ENCODE data around the gene PPARD.
"Not testable (repeated sequence)": the region's sequence is repeated elsewhere in the genome, so short reads cannot be mapped to it uniquely, and the experiment has no call there.

Gene PPARD

DNA sequence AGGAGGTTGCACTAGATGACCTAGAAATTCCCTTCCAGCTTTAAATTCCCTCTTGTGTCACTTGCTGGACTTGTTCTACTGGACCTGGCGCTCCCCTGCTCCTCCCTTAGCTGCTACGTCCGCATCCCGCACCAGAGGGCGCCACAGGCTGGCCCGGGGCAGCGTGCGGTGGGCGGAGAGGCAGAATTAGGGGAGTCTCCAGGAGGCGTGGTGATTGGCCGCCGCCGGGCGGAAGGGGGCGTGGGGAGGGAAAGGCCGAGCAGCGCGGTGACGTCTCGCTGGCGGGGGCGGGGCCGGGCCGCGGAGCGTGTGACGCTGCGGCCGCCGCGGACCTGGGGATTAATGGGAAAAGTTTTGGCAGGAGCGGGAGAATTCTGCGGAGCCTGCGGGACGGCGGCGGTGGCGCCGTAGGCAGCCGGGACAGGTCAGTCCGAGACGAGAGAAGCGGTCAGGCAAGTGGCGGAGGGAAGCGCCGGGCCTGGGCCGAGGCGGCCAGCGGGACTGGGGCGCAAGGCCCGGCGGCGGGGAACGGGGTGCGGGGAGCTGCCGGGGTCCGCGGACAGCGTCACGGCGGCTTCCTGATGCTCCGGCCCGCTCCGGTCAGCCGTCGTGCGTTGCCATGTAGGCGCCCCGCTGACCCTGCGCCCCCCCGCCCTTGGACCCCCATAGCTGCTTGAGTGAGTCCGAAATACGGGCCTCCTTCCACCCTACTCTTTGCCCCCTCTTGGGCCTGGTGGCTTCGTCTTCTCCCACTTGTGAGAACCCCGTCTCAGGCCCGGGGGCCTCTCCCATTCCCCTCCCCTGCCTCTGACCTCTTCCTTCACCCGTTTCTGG, at the start of gene PPARD:
TSS of gene PPARD (plus strand) at position 301 of the 834 bp plus-strand sequence. CDS start 68,530 bp downstream, outside the sequence.
- peak; percentile 91 for DNase-seq

DNA sequence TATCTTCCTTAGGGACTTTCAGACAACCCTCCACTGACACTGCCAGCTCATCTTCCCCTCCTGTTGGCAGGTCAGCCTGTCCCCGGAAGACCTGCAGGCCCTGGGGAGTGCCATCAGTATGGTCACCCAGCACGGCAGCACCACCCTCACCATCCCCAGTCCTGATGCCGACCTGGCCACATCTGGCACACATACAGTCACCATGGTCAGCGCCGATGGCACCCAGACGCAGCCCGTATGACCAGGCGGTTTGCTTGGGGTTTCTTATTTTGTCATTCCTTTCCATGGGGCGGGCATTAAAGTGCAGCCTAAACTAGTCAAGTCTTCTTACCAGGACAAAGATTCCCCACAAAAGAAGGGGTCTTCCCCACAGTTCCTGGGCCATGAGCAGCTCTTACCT, 48.7 kb upstream of the PPARD start:
- no peak for DNase-seq

DNA sequence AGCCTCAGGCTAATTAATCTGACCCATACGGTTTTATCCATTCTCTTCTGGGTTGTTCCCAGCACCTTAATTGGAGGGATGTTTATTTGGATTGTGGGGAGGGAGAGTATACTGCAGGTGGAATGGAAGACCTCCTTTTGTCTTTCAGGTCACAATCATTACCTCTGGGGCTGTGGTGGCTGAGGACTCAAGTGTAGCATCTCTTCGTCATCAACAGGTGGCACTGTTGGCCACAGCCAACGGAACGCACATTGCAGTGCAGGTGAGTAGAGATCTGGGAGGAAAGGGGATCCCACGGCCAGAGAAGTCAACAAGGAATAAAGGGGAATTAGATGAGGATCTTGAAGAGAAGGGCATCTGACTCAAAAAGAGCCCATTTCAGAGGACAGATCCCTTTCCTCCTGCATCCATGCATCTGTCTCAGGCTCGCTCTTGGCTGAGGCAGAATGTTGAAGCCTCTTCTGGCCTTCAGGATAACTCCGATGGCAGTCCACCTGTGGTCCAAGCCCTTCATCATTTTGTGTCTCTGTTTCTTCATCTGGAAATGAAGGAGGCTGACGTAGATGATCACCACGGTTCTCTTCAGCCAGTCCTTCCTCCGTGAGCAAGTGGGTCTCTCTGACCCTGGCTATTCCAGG, 47.9 kb upstream of the PPARD start:
- DNase-seq = peak; percentile 78

DNA sequence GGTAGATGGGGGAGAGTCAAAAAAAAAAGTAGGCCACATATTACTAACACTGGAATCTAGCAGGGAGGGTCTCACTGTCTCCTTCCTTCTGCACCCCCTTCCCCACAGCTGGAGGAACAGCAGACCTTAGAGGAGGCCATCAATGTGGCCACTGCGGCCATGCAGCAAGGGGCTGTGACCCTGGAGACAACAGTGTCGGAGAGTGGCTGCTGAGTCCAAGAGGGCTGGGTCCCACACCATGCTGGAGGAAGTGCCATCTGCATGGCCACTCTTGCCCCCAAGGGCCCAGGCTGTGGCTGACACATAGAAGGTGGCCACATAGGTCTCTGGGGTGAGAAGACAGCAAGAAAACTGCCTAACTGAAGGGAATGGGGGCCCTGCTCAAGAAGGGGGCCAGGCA, 47.3 kb upstream of the PPARD start:
- no peak for DNase-seq

DNA sequence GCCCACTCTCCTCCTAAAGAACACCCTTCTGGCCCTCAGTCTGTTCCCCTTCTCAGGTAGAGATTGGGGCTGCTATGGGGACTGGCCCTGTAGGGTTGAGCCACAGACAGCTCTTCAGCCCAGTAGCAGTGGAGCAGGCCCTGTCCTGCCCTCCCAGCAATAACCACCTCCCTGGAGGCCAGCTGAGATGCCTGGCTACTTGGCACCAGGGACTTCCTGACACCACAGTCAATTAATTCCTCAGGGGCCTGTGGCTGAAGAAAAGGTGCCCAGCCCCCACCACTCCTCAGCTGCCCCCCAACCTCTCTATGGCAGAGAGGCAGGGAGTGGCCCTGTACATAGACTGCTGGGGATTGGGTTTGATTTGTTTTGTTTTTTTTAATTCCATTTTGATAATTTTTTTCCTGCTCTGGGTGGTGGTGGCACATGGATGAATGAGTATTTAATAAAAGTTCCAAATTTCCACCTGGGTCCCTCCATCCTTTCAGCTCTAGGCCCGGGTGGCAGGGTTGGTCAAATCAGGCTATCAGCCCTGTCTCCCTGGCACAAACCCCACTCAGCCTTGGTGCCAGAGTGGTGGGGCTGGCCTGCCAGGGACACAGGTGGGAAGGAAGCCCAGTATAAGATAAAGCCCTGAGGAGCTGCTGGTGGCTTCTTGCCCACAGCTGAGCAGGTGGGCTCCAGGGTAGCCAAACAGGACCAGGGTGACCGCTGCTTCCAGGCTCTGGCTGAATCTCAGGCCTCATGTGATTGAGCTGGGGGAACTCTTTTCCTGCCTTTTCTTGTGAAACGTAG, 46.6 kb upstream of the PPARD start:
- no peak for DNase-seq

DNA sequence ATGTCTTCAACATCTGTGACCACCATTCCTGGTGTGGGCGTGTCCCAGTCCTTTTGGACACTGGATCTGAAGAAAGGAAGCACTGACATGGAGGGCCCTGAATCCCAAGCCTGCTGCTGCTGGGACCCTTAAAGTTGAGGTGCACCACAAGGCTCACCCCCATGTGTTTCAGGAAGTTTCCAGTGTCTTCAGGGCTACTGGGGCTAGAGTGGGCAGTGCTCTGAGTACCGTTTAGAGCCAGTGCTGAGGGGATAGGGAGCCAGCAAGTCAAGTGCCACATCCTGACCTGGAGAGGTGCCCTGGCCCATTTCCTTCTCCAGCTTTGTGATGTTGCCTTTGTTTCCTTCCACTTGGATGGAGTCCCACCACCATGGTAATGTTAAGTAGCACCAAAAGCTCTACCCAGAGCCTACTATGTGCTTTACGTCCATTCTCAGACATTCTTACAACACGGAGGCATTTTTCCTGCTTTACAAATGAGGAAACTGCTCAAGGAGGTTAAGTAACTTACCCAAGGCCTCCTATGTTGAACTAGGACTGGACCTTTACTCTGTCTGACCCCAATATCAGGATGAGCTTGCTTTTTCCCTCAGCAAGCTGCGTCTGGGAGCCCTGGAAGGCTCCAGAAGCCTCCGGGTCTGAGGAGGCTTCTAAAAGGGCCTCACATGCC, 45.3 kb upstream of the PPARD start:
- DNase-seq = no peak

DNA sequence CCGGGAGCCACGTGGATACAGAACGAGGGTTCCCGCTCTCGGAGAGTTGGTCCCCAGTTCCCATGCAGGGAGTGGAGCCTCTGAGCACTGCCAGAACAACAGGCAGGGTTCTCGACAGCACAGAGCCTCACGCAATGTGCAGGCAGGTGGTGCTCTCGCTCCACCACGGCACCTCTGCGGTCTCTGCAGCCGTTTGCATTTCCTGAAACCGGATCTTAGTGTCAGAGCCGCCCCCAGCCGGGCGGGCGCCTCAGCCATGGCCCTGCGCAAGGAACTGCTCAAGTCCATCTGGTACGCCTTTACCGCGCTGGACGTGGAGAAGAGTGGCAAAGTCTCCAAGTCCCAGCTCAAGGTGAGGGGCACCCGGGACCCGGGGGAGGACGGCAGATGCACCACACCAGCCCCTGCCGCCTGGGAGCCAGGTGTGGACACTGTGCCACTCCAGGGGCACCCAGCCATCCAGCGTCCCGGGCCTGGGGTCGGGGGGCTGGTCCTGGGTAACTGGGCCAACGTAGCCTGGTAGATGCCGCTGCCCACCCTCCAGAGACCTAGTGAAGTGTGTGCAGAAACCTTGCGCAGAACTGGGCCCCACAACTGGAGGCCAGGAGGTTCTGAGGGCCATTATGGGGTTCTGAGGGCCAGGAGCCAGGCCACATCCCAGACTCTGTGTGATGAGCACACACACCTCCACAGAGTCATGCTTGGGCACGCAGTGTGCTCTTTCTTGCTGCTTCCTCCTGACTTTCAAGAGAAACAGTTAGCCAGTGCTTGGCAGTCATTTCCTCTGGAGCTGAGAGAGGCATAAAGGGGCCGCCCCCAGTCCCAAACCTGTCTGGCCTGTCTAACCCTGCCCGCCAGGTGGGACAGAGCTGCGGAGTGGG, 44.5 kb upstream of the PPARD start, which contains the start of gene DEF6:
TSS of gene DEF6 (plus strand) at position 218 of the 881 bp plus-strand sequence. CDS start at position 257, 39 bp downstream.
- peak; percentile 76 for DNase-seq

DNA sequence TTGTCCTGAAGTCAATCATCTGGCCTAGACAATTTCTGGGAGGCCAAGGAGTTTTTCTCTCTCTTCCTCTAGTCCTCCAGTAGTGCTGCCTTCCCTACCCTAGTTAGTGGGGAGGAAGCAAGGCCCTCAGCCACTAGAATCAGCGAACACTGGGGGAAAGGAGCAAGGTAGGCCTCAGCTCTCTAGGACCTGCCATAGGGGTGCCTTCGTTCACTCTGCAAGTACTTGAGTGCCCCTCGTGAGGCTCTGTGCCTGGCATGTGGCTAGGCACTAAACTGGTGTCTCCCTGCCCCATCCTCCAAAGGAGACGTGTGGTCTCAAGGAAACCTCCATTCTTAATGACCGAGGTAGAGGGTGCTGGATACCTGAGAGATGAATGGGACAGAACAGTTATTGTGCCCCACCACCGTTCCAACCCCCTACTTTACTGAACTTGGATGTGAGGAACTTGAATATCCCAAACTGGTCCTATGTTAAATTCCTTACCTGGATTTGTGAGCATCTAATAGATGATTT, 43.7 kb upstream of the PPARD start:
- DNase-seq = no peak

DNA sequence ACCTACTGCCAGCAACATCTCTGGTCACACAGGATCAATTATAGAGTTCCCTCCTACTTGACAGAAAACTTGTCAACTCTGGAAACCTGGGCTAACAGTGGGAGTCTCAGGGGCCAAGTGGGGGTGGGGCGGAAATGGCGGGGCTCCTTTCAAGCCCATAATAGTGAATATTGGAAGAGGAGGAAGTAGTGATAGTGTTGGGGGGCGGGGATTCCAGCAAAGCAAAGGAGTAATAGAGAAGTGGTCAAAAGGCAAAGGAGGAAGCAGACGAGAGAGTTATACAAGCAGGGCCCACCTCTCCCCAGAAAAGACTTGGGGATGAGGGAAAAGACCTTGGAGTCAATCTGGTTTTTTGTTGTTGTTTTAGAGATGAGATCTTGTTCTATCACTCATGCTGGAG, 42.7 kb upstream of the PPARD start:
- no peak for DNase-seq

DNA sequence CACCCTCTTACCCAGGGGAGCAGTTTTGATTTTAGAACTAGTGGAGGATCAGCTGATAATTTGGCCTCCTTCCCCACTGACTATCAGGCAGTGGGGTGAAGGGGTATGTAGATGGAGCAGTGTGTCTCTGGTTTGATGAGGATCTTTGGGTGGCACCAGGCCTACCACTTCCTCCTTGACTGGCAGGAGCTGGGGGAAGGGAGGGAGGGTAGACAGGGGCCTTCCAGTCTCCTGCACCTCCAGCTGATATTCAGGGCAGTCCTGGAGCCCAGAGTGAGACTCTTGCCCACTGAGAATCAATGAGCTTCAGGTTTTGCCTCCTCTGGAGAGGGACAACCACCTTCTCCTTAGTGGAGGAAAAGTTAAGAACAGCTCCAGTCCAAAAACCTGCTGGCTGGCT, 41.5 kb upstream of the PPARD start:
- no peak for DNase-seq

DNA sequence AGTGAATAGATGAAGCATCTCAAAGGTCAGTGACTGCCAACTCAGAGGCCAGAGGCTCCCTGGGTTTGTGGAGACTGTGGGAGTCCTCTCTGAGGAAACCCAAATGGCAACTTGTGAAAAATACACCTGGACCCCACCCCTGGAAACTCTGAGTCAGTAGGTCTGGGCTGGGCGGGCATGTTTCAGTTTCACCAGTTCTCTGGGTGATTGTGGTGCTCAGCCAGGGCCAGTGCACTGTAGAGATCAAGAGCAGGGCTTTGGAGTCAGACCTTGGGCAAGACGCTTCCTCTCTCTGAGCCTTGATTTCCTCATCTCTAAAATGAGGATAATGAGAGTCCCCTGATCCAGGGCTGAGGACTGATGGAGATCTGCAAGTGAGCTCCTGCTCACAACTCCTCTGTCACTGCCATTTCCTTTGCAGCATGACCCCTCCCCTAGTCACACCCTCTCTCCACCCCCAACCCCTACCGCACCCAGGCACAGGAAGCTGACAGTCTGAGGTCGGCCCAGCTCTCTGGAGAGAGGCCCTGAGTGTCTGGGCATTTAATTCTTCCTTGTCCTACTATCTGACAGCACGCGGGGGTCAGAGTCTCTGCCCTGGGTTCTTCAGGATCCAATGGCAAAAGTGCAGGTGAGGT, 39.6 kb upstream of the PPARD start:
- DNase-seq = peak; percentile 11

DNA sequence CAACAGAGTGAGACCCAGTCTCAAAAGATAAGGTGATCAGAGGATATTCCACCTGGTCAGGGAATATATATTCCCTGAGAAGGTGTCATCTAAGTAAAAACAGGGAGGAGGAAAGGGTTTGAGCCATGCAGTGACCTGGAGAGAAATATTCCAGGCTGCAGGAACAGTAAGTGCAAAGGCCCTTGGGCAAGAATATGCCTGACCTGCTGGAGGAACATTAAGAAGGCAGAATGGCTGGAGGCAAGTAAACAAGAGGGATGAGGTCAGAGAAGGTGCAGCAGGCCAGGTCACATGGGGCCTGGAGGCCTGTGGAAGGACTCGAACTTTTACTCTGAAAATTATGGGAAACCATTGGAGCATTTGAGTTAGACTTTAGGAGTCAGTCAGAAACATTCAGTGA, 38.1 kb upstream of the PPARD start:
- no peak for DNase-seq

DNA sequence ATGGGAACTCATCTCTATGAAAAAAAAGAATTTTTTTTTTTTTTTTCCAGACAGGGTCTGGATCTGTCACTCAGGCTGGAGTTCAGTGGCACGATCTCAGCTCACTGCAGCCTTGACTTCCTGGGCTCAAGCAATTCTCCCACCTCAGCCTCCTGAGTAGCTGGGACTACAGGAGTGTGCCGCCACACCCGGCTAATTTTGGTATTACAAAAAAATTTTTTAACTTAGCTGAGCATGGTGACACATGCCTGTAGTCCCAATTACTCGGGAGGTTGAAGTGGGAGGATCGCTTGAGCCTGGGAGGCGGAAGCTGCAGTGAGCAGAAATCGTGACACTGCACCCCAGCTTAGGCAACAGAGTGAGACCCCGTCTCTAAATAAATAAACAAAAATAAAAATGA, 37.2 kb upstream of the PPARD start:
- no peak for DNase-seq

DNA sequence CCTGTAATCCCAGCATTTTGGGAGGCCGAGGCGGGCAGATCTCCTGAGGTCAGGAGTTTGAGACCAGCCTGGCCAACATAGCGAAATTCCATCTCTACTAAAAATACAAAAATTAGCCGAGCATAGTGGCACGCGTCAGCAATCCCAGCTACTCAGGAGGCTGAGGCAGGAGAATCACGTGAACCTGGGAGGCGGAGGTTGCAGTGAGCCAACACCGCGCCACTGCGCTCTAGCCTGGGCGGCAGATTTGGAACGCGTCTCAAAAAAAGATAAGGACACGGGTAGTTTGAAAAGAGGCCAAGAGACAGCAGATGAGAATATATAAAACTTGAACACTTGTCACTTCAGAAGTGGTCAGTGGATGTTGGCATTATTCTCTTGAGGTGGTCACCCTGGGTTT, 35.2 kb upstream of the PPARD start:
- not testable (repeated sequence) for DNase-seq

DNA sequence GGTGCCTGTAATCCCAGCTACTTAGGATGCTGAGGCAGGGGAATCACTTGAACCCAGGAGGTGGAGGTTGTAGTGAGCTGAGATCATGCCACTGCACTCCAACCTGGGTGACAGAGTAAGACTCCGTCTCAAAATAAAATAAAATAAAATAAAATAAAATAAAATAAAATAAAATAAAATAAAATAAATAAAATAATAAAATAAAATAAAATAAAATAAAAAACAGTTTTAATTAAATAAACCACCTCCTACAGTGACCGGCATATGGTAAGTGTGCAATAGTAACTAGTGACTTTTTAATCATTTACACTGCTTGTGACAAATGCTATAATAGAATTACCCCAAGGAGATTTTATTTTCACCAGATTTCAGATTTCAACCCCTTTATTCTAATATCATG, 33.8 kb upstream of the PPARD start:
- DNase-seq = not testable (repeated sequence)

DNA sequence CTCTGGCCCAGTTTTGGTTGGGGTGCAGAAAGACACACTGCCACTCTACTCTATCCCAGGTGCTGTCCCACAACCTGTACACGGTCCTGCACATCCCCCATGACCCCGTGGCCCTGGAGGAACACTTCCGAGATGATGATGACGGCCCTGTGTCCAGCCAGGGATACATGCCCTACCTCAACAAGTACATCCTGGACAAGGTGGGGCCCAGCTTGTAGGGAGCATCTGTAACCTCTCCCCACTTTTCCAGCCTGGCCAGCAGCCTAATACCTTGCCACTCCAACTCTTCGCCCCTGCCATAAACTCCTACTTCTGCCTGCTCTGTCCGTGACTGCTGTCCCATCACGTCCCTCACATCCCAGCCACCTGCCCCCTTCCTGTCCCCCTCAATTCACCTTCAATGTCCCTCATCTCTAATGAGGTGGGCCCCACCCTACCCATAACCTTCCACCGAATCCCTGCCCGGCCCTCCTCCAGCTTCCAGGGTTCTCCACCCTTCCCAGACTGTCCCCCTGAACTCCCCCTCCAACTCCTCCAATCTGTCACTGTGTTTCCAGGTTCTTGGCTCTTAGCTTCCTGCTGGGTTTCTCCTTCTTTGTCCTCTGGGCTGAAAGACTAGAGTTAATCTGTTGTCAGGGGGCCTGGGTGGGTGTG, 32.6 kb upstream of the PPARD start:
- DNase-seq = no peak

DNA sequence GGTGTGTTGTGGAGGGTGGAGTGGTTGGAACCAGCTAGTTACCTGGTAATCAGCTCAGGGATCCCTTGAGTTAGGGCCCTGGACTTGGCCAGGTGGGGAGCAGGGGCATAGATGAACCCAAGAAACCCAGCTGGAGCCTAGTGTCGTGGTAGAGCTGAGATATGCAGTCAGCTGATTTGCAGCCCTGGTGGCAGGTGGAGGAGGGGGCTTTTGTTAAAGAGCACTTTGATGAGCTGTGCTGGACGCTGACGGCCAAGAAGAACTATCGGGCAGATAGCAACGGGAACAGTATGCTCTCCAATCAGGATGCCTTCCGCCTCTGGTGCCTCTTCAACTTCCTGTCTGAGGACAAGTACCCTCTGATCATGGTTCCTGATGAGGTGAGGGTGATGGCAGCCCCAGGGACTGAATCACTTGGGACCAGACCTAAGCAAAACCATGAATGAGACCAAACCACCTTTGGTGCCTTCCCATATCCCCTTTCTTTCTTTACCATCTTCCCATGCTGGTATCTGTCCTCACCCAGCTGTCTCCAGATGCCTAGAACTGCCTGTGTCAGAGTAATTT, 32.0 kb upstream of the PPARD start:
- DNase-seq = no peak

DNA sequence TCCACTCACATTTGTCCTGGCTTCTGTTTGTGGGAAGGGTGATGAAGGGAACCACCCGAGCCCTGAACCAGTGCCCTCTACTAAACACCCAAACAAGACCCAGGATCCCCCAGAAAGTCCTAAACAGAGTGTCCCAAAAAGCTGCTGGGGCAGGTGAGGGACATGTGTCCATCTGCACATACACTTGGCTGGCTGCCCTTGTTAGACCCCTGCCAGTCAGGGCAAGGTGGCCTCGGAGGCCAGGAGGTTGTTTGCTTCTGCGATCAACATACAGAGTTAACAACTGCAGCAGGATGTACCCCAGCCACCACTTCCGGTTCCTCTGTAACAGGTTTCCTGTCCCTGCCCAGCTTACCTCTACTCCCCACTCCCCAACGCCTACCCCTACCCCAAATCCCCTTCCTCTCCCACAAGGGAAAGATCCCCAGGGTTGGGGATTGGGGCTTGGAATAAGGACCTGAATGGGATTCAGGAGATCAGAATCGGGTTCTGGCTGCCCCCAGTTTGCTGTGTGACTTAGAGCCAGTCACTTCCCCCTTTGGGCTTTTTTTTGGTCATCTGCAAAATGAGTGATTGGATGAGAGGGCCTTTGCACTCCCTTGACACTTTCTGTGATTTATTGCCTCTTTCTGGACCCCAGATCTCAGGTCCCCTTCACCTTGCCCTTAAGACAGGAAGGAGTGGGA, 30.8 kb upstream of the PPARD start:
- DNase-seq = no peak

DNA sequence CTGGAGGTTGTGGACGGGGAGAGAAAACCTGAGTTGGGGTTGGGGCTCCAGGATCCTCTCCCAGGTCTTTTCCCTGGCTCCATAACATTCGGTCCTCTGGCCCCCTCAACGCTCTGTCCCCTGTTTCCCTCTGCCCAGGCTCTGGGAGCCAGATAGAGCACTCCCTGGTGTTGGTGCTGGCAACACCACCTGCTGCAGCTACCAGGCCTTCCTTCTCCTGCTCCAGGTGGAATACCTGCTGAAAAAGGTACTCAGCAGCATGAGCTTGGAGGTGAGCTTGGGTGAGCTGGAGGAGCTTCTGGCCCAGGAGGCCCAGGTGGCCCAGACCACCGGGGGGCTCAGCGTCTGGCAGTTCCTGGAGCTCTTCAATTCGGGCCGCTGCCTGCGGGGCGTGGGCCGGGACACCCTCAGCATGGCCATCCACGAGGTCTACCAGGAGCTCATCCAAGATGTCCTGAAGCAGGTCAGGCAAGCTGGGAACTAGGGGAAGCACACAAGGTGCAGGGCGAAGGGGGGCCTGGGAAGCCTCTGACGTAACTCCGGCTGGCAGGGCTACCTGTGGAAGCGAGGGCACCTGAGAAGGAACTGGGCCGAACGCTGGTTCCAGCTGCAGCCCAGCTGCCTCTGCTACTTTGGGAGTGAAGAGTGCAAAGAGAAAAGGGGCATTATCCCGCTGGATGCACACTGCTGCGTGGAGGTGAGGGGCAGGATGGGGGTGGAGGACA, 30.1 kb upstream of the PPARD start:
- DNase-seq = no peak
